Measurements from ENCODE around the gene MGAT3. TPM values are rescaled to one million over a fixed set of nuclear protein-coding genes. Genes with fewer than 3 reads are reported as not detected.

MGAT3 gene
- total and polyA plus RNA-seq, 2 donors: 1.6 to 3.7 TPM

DNA sequence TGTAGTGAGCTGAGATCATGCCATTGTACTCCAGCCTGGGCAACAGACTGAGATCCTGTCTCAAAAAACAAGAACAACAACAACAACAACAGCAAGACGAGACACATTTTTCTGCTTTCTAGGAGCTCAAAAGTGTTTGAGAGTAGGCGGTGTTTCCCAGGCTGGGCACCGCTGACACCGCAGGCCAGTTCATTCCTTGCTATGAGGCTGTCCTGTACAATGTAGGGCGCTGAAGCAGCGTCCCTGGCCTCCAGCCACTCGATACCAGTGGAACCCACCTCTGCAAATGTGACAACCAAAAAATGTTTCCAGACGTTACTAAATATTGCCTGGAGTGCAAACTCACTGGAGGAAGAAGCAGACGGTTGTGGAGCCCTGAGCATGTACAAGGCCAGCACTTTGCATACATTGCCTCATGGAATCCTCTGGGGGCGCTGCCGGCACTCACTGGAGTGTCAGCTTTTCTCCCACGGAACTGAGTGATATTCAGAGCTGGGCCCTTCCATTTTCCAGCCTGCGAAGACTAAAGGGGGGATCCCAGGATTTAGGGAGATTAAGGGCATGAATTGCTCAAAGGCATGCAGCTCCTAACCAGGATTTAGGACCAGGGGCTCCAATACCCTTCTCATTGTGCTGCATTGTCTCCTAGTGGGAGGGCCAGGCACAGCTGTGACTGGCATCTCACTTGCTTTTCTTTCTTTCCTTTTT is 39.5 kb downstream of the MGAT3 start:
- DNase-seq (ENCODE audit: low read depth in 6 of 9, low spot score in 9 of 9): peak in 3 of 9 donors; percentile 57 to 86 (median 67)
- Histone ChIP-seq H3K9me3 (ENCODE audit: control insufficient read depth in 2 of 2, insufficient read depth in 1 of 2, low read length in 1 of 2) (no peaks in the 10 kb centered on the region), H3K36me3 (ENCODE audit: control insufficient read depth in 2 of 2, insufficient read depth in 2 of 2, low read length in 1 of 2) (no peaks in the 10 kb centered on the region), H3K4me3 (ENCODE audit: low read length in 2 of 2) (no peak overlapping the region), H3K4me1 (ENCODE audit: control insufficient read depth in 2 of 2, insufficient read depth in 2 of 2, low read length in 2 of 2) (peaks cover 0 to 25% of the 10 kb centered on the region in 2 donors), H3K27ac (ENCODE audit: low read depth in 1 of 2, low read length in 1 of 2) (no peak overlapping the region), H3K27me3 (ENCODE audit: control insufficient read depth in 2 of 2, insufficient read depth in 1 of 2, low read length in 1 of 2) (no peaks in the 10 kb centered on the region)
- 51% methylated on average over 13 of the region's 13 CpGs for WGBS

DNA sequence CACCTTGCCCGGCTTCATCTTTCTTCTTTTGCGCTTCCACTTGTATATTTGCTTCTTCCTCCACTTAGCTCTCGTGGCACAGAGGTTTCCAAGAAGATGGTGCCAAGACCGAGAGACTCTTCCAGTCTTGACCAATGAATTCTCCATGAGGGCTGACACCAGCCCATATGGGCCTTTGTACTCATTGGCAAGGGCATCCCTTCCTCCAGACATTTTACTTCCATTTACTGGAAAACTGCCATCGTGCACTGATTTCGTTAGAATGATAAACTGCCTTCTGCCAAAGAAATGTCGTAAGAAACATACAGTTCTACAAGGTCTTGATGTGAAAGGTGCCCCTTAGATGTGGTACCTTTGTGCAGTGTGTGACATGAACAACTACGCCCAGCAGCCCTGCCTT is 40.6 kb downstream of the MGAT3 start:
- Histone ChIP-seq H3K9me3 (ENCODE audit: control insufficient read depth in 2 of 2, insufficient read depth in 1 of 2, low read length in 1 of 2) (no peaks in the 10 kb centered on the region), H3K27me3 (ENCODE audit: control insufficient read depth in 2 of 2, insufficient read depth in 1 of 2, low read length in 1 of 2) (no peaks in the 10 kb centered on the region), H3K36me3 (ENCODE audit: control insufficient read depth in 2 of 2, insufficient read depth in 2 of 2, low read length in 1 of 2) (no peaks in the 10 kb centered on the region), H3K4me1 (ENCODE audit: control insufficient read depth in 2 of 2, insufficient read depth in 2 of 2, low read length in 2 of 2) (peaks cover 0 to 32% of the 10 kb centered on the region in 2 donors), H3K27ac (ENCODE audit: low read depth in 1 of 2, low read length in 1 of 2) (no peak overlapping the region), H3K4me3 (ENCODE audit: low read length in 2 of 2) (no peak overlapping the region)
- 84% methylated on average over 8 of the region's 8 CpGs for WGBS
- DNase-seq (ENCODE audit: low read depth in 6 of 9, low spot score in 9 of 9): peak in 2 of 9 donors; percentile 40 to 50

DNA sequence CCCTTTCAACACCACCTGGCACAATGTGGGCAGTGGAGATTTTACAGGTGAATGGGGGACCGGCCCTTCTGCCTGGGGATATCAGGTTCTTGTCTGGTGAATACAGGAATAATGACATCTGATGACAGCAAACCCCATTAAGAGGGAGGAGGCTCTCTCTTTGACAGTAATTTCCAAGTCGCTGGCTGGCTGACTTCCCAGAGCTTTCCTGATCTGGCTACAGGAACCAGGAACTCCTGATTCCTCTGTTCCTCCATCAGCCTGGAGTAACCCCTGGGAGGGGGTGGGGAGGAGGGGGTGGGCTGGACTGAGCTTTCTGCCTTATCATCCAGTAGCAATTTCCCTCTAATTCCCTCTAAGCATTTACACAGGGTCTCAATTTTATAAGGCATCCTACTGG is 41.6 kb downstream of the MGAT3 start:
- no peaks in the 10 kb centered on the region for H3K9me3 ChIP-seq (ENCODE audit: control insufficient read depth in 2 of 2, insufficient read depth in 1 of 2, low read length in 1 of 2)
- peaks cover 6 to 40% of the 10 kb centered on the region in 2 donors for H3K4me1 ChIP-seq (ENCODE audit: control insufficient read depth in 2 of 2, insufficient read depth in 2 of 2, low read length in 2 of 2)
- DNase-seq (ENCODE audit: low read depth in 6 of 9, low spot score in 9 of 9): no peak
- H3K4me3 ChIP-seq (ENCODE audit: low read length in 2 of 2): no peak overlapping the region
- no peaks in the 10 kb centered on the region for H3K27me3 ChIP-seq (ENCODE audit: control insufficient read depth in 2 of 2, insufficient read depth in 1 of 2, low read length in 1 of 2)
- H3K27ac ChIP-seq (ENCODE audit: low read depth in 1 of 2, low read length in 1 of 2): no peak overlapping the region
- H3K36me3 ChIP-seq (ENCODE audit: control insufficient read depth in 2 of 2, insufficient read depth in 2 of 2, low read length in 1 of 2): peaks cover 0 to 3% of the 10 kb centered on the region in 2 donors
- WGBS: 88% methylated on average over 2 of the region's 2 CpGs

DNA sequence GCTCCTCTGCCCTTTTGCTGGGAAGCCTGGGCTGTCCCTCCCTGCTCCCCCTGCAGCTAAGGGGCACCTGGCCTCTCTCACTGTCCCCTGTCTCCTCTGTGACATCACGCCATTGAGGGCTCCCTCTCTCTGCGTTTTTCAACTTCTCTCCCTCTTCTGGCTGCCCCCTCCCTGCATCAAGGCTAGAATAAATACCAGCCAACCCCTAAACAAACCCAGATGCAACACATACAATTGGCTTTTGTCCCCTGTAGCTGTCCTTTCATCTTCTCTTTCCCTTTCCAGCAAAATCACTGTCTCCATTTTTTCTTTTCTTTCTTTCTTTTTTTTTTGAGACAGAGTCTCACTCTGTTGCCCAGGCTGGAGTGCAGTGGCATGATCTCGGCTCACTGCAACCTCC is 42.0 kb downstream of the MGAT3 start:
- Histone ChIP-seq H3K27ac (ENCODE audit: low read depth in 1 of 2, low read length in 1 of 2) (no peak overlapping the region), H3K4me1 (ENCODE audit: control insufficient read depth in 2 of 2, insufficient read depth in 2 of 2, low read length in 2 of 2) (peaks cover 8 to 44% of the 10 kb centered on the region in 2 donors)
- 78% methylated on average over 3 of the region's 3 CpGs for WGBS

DNA sequence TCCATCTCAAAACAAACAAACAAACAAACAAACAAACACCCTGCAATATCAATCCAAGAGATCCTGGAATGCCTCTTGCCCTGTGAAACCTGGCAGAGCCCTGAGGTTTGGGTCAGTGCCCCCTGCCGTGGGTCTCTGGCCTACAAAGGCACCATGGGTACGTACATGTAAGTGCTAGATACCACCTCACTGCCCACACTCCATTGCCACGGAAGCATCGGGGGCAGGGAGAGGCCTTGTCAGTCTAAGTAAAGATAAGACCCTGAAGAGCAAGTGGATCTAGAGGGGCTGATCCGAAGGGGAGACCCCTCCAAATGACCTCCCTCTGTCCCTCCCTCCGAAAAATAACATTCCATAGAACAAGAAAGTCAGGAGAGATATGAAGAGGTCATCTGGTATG is 43.3 kb downstream of the MGAT3 start:
- Histone ChIP-seq H3K9me3 (ENCODE audit: control insufficient read depth in 2 of 2, insufficient read depth in 1 of 2, low read length in 1 of 2) (no peaks in the 10 kb centered on the region), H3K4me1 (ENCODE audit: control insufficient read depth in 2 of 2, insufficient read depth in 2 of 2, low read length in 2 of 2) (peaks cover 8 to 49% of the 10 kb centered on the region in 2 donors), H3K4me3 (ENCODE audit: low read length in 2 of 2) (no peak overlapping the region), H3K27me3 (ENCODE audit: control insufficient read depth in 2 of 2, insufficient read depth in 1 of 2, low read length in 1 of 2) (no peaks in the 10 kb centered on the region), H3K36me3 (ENCODE audit: control insufficient read depth in 2 of 2, insufficient read depth in 2 of 2, low read length in 1 of 2) (peaks cover 9 to 20% of the 10 kb centered on the region in 2 donors), H3K27ac (ENCODE audit: low read depth in 1 of 2, low read length in 1 of 2) (no peak overlapping the region)
- 95% methylated on average over 6 of the region's 6 CpGs for WGBS
- DNase-seq (ENCODE audit: low read depth in 6 of 9, low spot score in 9 of 9): no peak

More for the DNA sequence above, 42.0 kb downstream of the MGAT3 start:
- H3K36me3 ChIP-seq (ENCODE audit: control insufficient read depth in 2 of 2, insufficient read depth in 2 of 2, low read length in 1 of 2): peaks cover 0 to 7% of the 10 kb centered on the region in 2 donors
- H3K27me3 ChIP-seq (ENCODE audit: control insufficient read depth in 2 of 2, insufficient read depth in 1 of 2, low read length in 1 of 2): no peaks in the 10 kb centered on the region
- no peaks in the 10 kb centered on the region for H3K9me3 ChIP-seq (ENCODE audit: control insufficient read depth in 2 of 2, insufficient read depth in 1 of 2, low read length in 1 of 2)
- no peak for DNase-seq (ENCODE audit: low read depth in 6 of 9, low spot score in 9 of 9)
- no peak overlapping the region for H3K4me3 ChIP-seq (ENCODE audit: low read length in 2 of 2)

DNA sequence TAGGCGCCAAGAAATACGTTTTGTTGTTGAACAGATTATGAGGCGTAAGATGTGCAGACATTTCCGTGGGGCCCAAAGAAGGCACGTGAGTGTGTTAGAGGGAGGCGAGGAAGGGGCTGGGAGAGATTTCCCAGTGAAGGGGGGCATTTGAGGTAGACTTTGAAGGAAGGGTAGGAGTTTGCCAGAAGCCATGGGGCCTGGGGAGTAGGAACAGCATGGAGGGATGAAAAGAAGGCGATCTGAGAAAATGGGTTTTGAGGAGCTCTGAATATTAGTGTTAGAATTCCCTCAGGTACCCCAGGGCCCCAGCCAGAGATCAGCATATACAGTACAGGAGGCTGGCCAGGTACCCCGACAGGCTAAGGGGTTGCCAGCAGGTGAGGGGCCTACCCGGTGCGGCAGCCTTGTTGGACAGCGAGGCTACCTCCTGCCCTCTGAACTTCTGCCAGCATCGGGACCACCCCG is 44.9 kb downstream of the MGAT3 start:
- Histone ChIP-seq H3K27me3 (ENCODE audit: control insufficient read depth in 2 of 2, insufficient read depth in 1 of 2, low read length in 1 of 2) (no peaks in the 10 kb centered on the region), H3K9me3 (ENCODE audit: control insufficient read depth in 2 of 2, insufficient read depth in 1 of 2, low read length in 1 of 2) (no peaks in the 10 kb centered on the region), H3K4me1 (ENCODE audit: control insufficient read depth in 2 of 2, insufficient read depth in 2 of 2, low read length in 2 of 2) (peaks cover 8 to 42% of the 10 kb centered on the region in 2 donors), H3K27ac (ENCODE audit: low read depth in 1 of 2, low read length in 1 of 2) (peak overlapping the region; percentile 58 to 67), H3K36me3 (ENCODE audit: control insufficient read depth in 2 of 2, insufficient read depth in 2 of 2, low read length in 1 of 2) (peaks cover 22 to 36% of the 10 kb centered on the region in 2 donors), H3K4me3 (ENCODE audit: low read length in 2 of 2) (peak overlapping the region; percentile 86 to 90)
- DNase-seq (ENCODE audit: low read depth in 6 of 9, low spot score in 9 of 9): no peak
- 64% methylated on average over 13 of the region's 13 CpGs for WGBS

DNA sequence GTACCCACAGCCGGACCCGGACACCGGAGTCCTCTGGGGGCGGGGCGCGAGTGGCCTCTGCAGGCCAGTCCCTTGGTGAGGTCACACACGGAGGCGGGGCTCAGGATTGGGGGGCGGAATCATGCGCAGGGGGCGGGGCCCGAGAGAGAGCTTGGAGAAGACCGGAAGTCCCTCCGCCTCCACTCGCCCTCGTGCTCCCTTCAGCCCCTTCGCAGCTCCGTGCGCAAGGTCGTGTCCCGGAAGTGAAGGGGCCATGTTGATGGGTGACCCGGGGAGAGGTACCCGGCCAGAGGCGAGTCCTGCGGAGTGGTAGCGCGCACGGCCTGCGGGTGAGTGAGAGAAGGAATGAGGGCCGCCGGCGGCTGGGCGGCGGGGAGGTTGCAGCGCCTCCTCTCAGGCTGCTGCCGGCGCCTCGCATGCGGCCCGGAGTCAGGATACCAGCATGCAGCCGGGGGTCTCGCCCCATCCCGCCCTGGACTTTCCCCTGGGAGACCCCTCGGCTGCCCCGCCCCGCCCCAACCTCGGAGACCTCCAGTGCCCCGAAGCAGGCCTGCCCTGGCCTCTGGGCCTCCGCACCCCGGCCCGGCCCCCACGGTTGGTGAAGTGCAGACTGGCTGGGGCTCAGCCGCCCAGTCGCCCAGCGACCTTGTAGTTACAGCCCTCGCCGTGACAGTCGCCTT is 45.4 kb downstream of the MGAT3 start, which contains the start of gene MIEF1:
TSS of gene MIEF1 (plus strand) at position 182 of the 680 bp plus-strand sequence. CDS start 9,005 bp downstream, outside the sequence.
- Histone ChIP-seq H3K27ac (ENCODE audit: low read depth in 1 of 2, low read length in 1 of 2) (peak within 1 kb of the TSS; percentile 58 to 87), H3K9me3 (ENCODE audit: control insufficient read depth in 2 of 2, insufficient read depth in 1 of 2, low read length in 1 of 2) (no peaks in the 10 kb centered on the region), H3K4me1 (ENCODE audit: control insufficient read depth in 2 of 2, insufficient read depth in 2 of 2, low read length in 2 of 2) (peaks cover 8 to 40% of the 10 kb centered on the region in 2 donors), H3K36me3 (ENCODE audit: control insufficient read depth in 2 of 2, insufficient read depth in 2 of 2, low read length in 1 of 2) (peaks cover 27 to 40% of the 10 kb centered on the region in 2 donors), H3K4me3 (ENCODE audit: low read length in 2 of 2) (peak within 1 kb of the TSS; percentile 86 to 90), H3K27me3 (ENCODE audit: control insufficient read depth in 2 of 2, insufficient read depth in 1 of 2, low read length in 1 of 2) (no peaks in the 10 kb centered on the region)
- DNase-seq (ENCODE audit: low read depth in 6 of 9, low spot score in 9 of 9): peak; percentile 65 to 93 (median 85)
- under 1% methylated on average over 58 of the region's 58 CpGs for WGBS

DNA sequence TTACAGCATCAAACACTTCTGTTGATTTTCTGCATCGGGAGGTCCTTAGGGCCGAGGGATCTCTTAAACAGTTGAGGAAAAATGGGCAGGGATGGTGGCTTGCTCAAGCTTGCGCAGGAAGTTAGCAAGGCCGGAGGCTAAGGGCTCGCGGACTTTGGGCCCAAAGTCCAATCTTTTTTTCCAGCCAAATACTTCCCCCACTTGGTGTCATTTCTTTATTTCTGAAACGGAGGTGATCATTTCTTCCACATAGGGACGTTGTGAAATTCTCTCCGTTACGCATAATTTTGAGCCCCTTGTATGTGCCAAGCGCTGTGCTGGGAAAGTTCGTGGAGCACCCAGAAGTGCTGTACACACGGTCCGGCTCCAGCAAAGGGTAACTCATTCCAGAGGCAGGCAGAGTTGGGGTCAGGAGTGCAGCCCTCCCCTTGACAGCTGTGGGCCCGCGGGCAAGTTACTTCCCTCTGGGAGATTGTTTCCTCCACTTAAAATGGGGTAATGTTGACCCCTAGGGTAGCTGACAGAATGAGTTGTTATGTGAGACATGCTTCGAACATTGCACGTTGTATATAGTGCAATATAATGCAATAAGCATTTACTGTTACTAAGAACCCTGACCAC is 46.1 kb downstream of the MGAT3 start:
- Histone ChIP-seq H3K36me3 (ENCODE audit: control insufficient read depth in 2 of 2, insufficient read depth in 2 of 2, low read length in 1 of 2) (peaks cover 27 to 43% of the 10 kb centered on the region in 2 donors), H3K4me3 (ENCODE audit: low read length in 2 of 2) (peak overlapping the region; percentile 86 to 90), H3K27me3 (ENCODE audit: control insufficient read depth in 2 of 2, insufficient read depth in 1 of 2, low read length in 1 of 2) (no peaks in the 10 kb centered on the region), H3K27ac (ENCODE audit: low read depth in 1 of 2, low read length in 1 of 2) (peak overlapping the region in 1 of 2 donors; percentile 87), H3K9me3 (ENCODE audit: control insufficient read depth in 2 of 2, insufficient read depth in 1 of 2, low read length in 1 of 2) (no peaks in the 10 kb centered on the region), H3K4me1 (ENCODE audit: control insufficient read depth in 2 of 2, insufficient read depth in 2 of 2, low read length in 2 of 2) (peaks cover 8 to 33% of the 10 kb centered on the region in 2 donors)
- WGBS: 11% methylated on average over 18 of the region's 18 CpGs
- no peak for DNase-seq (ENCODE audit: low read depth in 6 of 9, low spot score in 9 of 9)
